ENCODE data around the gene SLC6A17.

SLC6A17 gene

DNA sequence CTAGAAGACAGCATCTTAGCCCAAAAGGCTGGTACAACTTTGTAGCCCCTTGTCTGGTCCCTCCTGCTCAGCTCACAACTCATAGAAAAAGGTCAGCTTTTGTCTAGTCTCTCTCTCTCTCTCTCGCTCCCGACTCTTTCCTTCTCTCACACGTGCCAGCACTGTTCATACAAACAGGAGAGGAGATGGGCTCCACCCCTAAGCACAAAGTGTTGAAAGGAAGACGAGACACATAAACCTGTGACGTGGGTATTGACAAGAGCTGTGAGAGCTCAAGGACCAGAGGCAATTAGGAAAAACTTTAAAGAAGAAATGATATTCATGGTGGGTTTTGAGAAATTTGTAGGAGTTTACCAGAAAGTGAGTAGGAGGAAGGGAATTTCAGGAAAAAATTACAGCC, 36.3 kb downstream of the SLC6A17 start:
- no peak overlapping the region for H3K4me2 ChIP-seq (ENCODE audit: low read length)
- no peaks in the 10 kb centered on the region for H3K9me3 ChIP-seq (ENCODE audit: control insufficient read depth, low read length)
- H3K4me3 ChIP-seq (ENCODE audit: low read depth, low read length), result no peak overlapping the region
- H2AFZ ChIP-seq, result no peak overlapping the region
- TF ChIP-seq, protein P1, sequence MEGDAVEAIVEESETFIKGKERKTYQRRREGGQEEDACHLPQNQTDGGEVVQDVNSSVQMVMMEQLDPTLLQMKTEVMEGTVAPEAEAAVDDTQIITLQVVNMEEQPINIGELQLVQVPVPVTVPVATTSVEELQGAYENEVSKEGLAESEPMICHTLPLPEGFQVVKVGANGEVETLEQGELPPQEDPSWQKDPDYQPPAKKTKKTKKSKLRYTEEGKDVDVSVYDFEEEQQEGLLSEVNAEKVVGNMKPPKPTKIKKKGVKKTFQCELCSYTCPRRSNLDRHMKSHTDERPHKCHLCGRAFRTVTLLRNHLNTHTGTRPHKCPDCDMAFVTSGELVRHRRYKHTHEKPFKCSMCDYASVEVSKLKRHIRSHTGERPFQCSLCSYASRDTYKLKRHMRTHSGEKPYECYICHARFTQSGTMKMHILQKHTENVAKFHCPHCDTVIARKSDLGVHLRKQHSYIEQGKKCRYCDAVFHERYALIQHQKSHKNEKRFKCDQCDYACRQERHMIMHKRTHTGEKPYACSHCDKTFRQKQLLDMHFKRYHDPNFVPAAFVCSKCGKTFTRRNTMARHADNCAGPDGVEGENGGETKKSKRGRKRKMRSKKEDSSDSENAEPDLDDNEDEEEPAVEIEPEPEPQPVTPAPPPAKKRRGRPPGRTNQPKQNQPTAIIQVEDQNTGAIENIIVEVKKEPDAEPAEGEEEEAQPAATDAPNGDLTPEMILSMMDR (IDR thresholded peaks at IDR 0.05), result no peak
- H3K4me1 ChIP-seq, result no peaks in the 10 kb centered on the region
- H3K79me2 ChIP-seq, result no peaks in the 10 kb centered on the region
- H3K27me3 ChIP-seq (ENCODE audit: control insufficient read depth, insufficient read depth, low read length), result no peaks in the 10 kb centered on the region
- H3K27ac ChIP-seq, result no peak overlapping the region
- H3K9ac ChIP-seq, result no peak overlapping the region
- no peaks in the 10 kb centered on the region for H3K36me3 ChIP-seq (ENCODE audit: control insufficient read depth, insufficient read depth, low read length)

DNA sequence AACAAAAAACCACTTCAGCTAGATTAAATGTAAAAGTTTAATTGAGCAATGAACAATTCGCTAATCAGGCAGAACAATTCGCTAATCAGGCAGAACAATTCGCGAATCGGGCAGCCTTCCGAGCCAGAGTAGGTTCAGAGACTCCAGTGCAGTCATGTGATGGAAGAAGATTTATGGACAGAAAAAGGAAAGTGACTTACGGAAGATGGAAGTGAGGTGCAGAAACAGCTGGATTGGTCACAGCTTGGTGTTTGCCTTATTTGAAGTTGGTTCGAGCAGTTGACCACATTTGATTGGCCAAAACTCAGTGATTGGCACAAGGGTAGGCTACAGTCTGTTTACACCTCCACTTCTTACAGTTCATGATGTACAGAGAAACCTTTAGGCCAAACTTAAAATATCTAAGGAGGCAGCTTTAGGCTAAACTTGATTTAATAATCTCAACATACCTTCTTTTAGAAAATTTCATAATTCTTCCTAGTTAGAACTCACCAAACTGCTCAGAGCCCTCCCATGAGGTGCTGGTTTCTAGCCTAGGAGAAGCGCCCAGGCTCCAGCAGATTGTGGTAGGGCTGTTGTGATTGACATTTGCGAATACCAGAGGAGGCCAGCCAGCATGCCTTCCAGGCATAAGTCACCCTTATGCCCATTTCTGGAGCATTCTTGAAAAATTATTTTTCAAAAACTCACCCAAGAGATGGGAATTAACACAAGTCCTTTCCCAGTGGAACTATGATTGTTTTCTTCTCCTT, 37.0 kb downstream of the SLC6A17 start:
- no peak overlapping the region for H3K9ac ChIP-seq
- H3K27me3 ChIP-seq (ENCODE audit: control insufficient read depth, insufficient read depth, low read length), result no peaks in the 10 kb centered on the region
- H3K4me2 ChIP-seq (ENCODE audit: low read length), result no peak overlapping the region
- H2AFZ ChIP-seq, result no peak overlapping the region
- H3K36me3 ChIP-seq (ENCODE audit: control insufficient read depth, insufficient read depth, low read length), result no peaks in the 10 kb centered on the region
- no peak overlapping the region for H3K27ac ChIP-seq
- TF ChIP-seq, protein P1 (IDR thresholded peaks at IDR 0.05), result no peak
- H3K79me2 ChIP-seq, result no peaks in the 10 kb centered on the region
- H3K4me3 ChIP-seq (ENCODE audit: low read depth, low read length), result no peak overlapping the region
- H3K4me1 ChIP-seq, result no peaks in the 10 kb centered on the region
- no peaks in the 10 kb centered on the region for H3K9me3 ChIP-seq (ENCODE audit: control insufficient read depth, low read length)

DNA sequence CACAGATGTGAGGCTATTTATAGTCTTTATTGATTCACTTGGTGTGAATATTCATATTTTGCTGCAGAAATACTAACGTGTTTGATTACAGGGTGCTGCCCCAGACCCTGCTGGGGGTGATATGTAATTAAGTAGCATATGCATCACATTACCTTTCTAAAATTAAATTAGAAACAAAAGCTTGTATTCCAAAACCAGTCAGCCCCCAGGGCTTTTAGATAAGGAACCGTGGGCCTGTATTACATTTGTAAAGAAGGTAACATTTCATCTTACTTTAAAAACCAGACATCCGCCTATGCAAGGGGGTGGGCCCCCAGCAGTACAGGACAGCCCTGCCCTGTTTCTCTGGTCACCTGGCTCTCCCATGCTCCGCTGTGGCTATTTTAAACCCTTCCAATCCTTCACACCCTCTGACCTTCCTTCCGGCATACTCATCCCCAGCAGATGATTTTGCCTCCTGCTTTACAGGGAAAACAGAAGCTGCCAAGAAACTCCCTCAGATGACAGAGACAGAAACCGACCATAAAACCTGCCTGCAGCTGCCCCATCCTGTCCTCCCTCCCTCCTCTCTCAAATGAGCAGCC, 37.8 kb downstream of the SLC6A17 start:
- Histone ChIP-seq H3K9ac (no peak overlapping the region), H3K4me3 (ENCODE audit: low read depth, low read length) (no peak overlapping the region), H3K9me3 (ENCODE audit: control insufficient read depth, low read length) (no peaks in the 10 kb centered on the region), H3K27ac (no peak overlapping the region), H3K79me2 (no peaks in the 10 kb centered on the region), H3K36me3 (ENCODE audit: control insufficient read depth, insufficient read depth, low read length) (no peaks in the 10 kb centered on the region), H3K4me2 (ENCODE audit: low read length) (no peak overlapping the region), H3K4me1 (no peaks in the 10 kb centered on the region), H3K27me3 (ENCODE audit: control insufficient read depth, insufficient read depth, low read length) (no peaks in the 10 kb centered on the region), H2AFZ (no peak overlapping the region)
- TF ChIP-seq, protein P1 (IDR thresholded peaks at IDR 0.05), result no peak

DNA sequence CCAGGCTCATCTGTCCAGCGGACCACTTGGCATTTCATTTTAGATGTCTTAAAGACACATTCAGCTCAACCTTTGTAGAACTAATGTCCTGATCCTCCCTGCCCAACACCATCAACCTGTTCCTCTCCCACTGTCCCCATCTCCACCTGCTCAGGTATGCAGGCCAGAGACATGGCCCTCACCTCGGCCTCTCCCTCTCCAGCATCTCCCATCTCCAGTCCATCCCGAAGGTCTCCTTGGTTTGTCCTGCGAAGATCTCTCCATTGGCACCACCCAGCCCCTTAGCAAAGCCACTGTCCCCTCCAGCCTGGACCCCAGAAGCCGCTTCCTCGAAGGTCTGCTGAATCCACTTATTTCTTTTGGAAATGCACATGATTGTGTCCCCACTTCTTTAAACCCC, 38.9 kb downstream of the SLC6A17 start:
- Histone ChIP-seq H3K36me3 (ENCODE audit: control insufficient read depth, insufficient read depth, low read length) (no peaks in the 10 kb centered on the region), H3K27ac (no peak overlapping the region), H3K4me3 (ENCODE audit: low read depth, low read length) (no peak overlapping the region), H2AFZ (no peak overlapping the region), H3K79me2 (no peaks in the 10 kb centered on the region), H3K27me3 (ENCODE audit: control insufficient read depth, insufficient read depth, low read length) (no peaks in the 10 kb centered on the region), H3K4me1 (no peaks in the 10 kb centered on the region), H3K9me3 (ENCODE audit: control insufficient read depth, low read length) (no peaks in the 10 kb centered on the region), H3K9ac (no peak overlapping the region), H3K4me2 (ENCODE audit: low read length) (no peak overlapping the region)
- TF ChIP-seq, protein P1 (IDR thresholded peaks at IDR 0.05), result no peak
